H9 (cell line): ENCODE results near the gene MYO18B. TPM values are rescaled to one million over a fixed set of nuclear protein-coding genes. Genes with fewer than 3 reads are reported as not detected.

Experiments used
- DNase-seq: peaks from one replicate; pipeline ENCODE4 v3.0.0-alpha.2; 2017
- H2AFZ ChIP-seq: one replicate; pipeline ENCODE4 v1.6.1; 2013; ENCODE audit warnings: mild to moderate bottlenecking, low read length, control low read depth, moderate library complexity
- H2AK5ac ChIP-seq: 2 replicates; pipeline ENCODE4 v1.6.1; 2013; ENCODE audit warnings: low read length, control low read depth, mixed read lengths; ENCODE audit not compliant: insufficient read length
- H2BK120ac ChIP-seq: one replicate; pipeline ENCODE4 v1.6.1; 2013; ENCODE audit warnings: low read depth, mild to moderate bottlenecking, low read length, control low read depth, inconsistent platforms; ENCODE audit not compliant: poor library complexity, severe bottlenecking
- H2BK12ac ChIP-seq: 2 replicates; pipeline ENCODE4 v1.6.1; 2013; ENCODE audit warnings: low read length, control low read depth, mixed read lengths, low read depth; ENCODE audit not compliant: insufficient read length
- H2BK15ac ChIP-seq: 2 replicates; pipeline ENCODE4 v1.6.1; 2013; ENCODE audit warnings: low read depth, low read length, control low read depth
- H2BK20ac ChIP-seq: one replicate; pipeline ENCODE4 v1.6.1; 2013; ENCODE audit warnings: low read depth, mild to moderate bottlenecking, low read length, control low read depth, inconsistent platforms; ENCODE audit not compliant: poor library complexity, severe bottlenecking
- H2BK5ac ChIP-seq: 2 replicates; pipeline ENCODE4 v1.6.1; 2013; ENCODE audit warnings: low read length, control low read depth, mixed read lengths; ENCODE audit not compliant: insufficient read length
- H3K14ac ChIP-seq: 2 replicates; pipeline ENCODE4 v1.6.1; 2013; ENCODE audit warnings: low read length, control low read depth; ENCODE audit not compliant: insufficient read depth
- H3K18ac ChIP-seq: 2 replicates; pipeline ENCODE4 v1.6.1; 2013; ENCODE audit warnings: low read depth, mild to moderate bottlenecking, mixed read lengths, low read length, control low read depth; ENCODE audit not compliant: insufficient read length
- H3K23ac ChIP-seq: 2 replicates; pipeline ENCODE4 v1.6.1; 2013; ENCODE audit warnings: low read length, control low read depth, mixed read lengths, low read depth; ENCODE audit not compliant: insufficient read length
- H3K23me2 ChIP-seq: 2 replicates; pipeline ENCODE4 v1.6.1; 2013; ENCODE audit warnings: low read depth, mild to moderate bottlenecking, mixed read lengths, low read length, control low read depth; ENCODE audit not compliant: insufficient read length, poor library complexity, severe bottlenecking
- H3K27ac ChIP-seq: 2 replicates; pipeline ENCODE4 v1.5.1; 2013; ENCODE audit warnings: low read length, control low read depth, mixed read lengths, low read depth; ENCODE audit not compliant: insufficient read length
- H3K27me3 ChIP-seq: 2 replicates; pipeline ENCODE4 v1.6.1; 2013; ENCODE audit warnings: low read length, control low read depth, inconsistent platforms; ENCODE audit not compliant: insufficient read depth
- H3K4ac ChIP-seq: 2 replicates; pipeline ENCODE4 v1.6.1; 2013; ENCODE audit warnings: low read depth, mild to moderate bottlenecking, control low read depth, inconsistent platforms, low read length, moderate library complexity
- H3K4me1 ChIP-seq: 2 replicates; pipeline ENCODE4 v1.6.1; 2013; ENCODE audit warnings: low read length, control low read depth, inconsistent platforms; ENCODE audit not compliant: insufficient read depth
- H3K4me2 ChIP-seq: 2 replicates; pipeline ENCODE4 v1.6.1; 2013; ENCODE audit warnings: low read length, control low read depth, mixed read lengths; ENCODE audit not compliant: insufficient read length, insufficient read depth
- H3K56ac ChIP-seq: 2 replicates; pipeline ENCODE4 v1.6.1; 2013; ENCODE audit warnings: low read depth, mild to moderate bottlenecking, mixed read lengths, low read length, control low read depth; ENCODE audit not compliant: insufficient read length
- H3K79me1 ChIP-seq: 2 replicates; pipeline ENCODE4 v1.6.1; 2013; ENCODE audit warnings: low read depth, mild to moderate bottlenecking, moderate library complexity, low read length, control low read depth, inconsistent platforms; ENCODE audit not compliant: insufficient read depth, poor library complexity, severe bottlenecking
- H3K79me2 ChIP-seq: 2 replicates; pipeline ENCODE4 v1.6.1; 2013; ENCODE audit warnings: low read length, control low read depth, inconsistent platforms; ENCODE audit not compliant: insufficient read depth
- H3K9ac ChIP-seq: 2 replicates; pipeline ENCODE4 v1.6.1; 2013; ENCODE audit warnings: low read length, control low read depth, mixed read lengths; ENCODE audit not compliant: insufficient read length; ENCODE audit errors: extremely low read depth
- H3K9me3 ChIP-seq: one replicate; pipeline ENCODE4 v1.6.1; 2013; ENCODE audit warnings: low read depth, low read length, inconsistent platforms; ENCODE audit not compliant: control insufficient read depth
- H3T11ph ChIP-seq: one replicate; pipeline ENCODE4 v1.6.1; 2013; ENCODE audit warnings: mild to moderate bottlenecking, low read length, control low read depth, inconsistent platforms
- H4K20me1 ChIP-seq: one replicate; pipeline ENCODE4 v1.6.1; 2013; ENCODE audit not compliant: control insufficient read depth, insufficient read length, insufficient read depth
- H4K5ac ChIP-seq: 2 replicates; pipeline ENCODE4 v1.6.1; 2013; ENCODE audit warnings: low read depth, mild to moderate bottlenecking, mixed read lengths, low read length, control low read depth; ENCODE audit not compliant: insufficient read length
- H4K8ac ChIP-seq: replicated peaks from 2 replicates; pipeline ENCODE4 v1.6.1; 2013; ENCODE audit warnings: low read length, control low read depth, mixed read lengths, low read depth; ENCODE audit not compliant: insufficient read length
- H4K91ac ChIP-seq: 2 replicates; pipeline ENCODE4 v1.6.1; 2013; ENCODE audit warnings: low read depth, mild to moderate bottlenecking, moderate library complexity, mixed read lengths, low read length, control low read depth; ENCODE audit not compliant: insufficient read length
- H3K27ac Mint-ChIP-seq, 3 experiments: 2 replicates in 2 of 3; 3 replicates in 1 of 3; pipeline ENCODE4 v1.8.0; 2020 to 2021; ENCODE audit warnings: mixed read lengths in 3 of 3, mild to moderate bottlenecking in 1 of 3, moderate library complexity in 1 of 3
- H3K27me3 Mint-ChIP-seq: 2 replicates; pipeline ENCODE4 v1.8.0; 2021; ENCODE audit warnings: low read depth, mild to moderate bottlenecking, moderate library complexity, mixed read lengths
- H3K36me3 Mint-ChIP-seq, 3 experiments: 2 replicates in 2 of 3; 3 replicates in 1 of 3; pipeline ENCODE4 v1.8.0; 2020 to 2021; ENCODE audit warnings: low read depth in 3 of 3, mixed read lengths in 3 of 3; ENCODE audit not compliant: insufficient read depth in 1 of 3
- H3K4me1 Mint-ChIP-seq, 2 experiments: 2 replicates each; pipeline ENCODE4 v1.8.0; 2020; ENCODE audit warnings: mixed read lengths in 2 of 2
- H3K4me3 Mint-ChIP-seq, 2 experiments: 2 replicates in 1 of 2; 3 replicates in 1 of 2; pipeline ENCODE4 v1.8.0; 2020 to 2021; ENCODE audit warnings: mild to moderate bottlenecking in 2 of 2, mixed read lengths in 2 of 2, moderate library complexity in 1 of 2
- H3K9me3 Mint-ChIP-seq, 2 experiments: 2 replicates in 1 of 2; 3 replicates in 1 of 2; pipeline ENCODE4 v1.8.0; 2020; ENCODE audit warnings: mild to moderate bottlenecking in 2 of 2, mixed read lengths in 2 of 2, moderate library complexity in 1 of 2
- WGBS: extraction: QIAGEN DNeasy Blood & Tissue Kit; methylation state at CpG from one replicate; pipeline ENCODE4 v1.1.7; 2013; ENCODE audit warnings: missing lambda C conversion rate, low lambda C conversion rate, mixed read lengths; ENCODE audit not compliant: insufficient read length; ENCODE audit errors: extremely low coverage; 5-methylcytosine and 5-hydroxymethylcytosine counted together
- total RNA-seq: library from RNA; stranded (reverse); gene quantifications from 2 replicates; pipeline ENCODE4 v1.2.1, GENCODE V29; 2021
- TF ChIP-seq, protein P1 (sequence below): fragments of 200-600 bp; sonication (generic); conservative IDR thresholded peaks from 3 replicates; pipeline ENCODE4 v1.8.0; 2021; ENCODE audit warnings: antibody characterized with exemption, mild to moderate bottlenecking

The MYO18B gene
- total RNA-seq, 1 experiment from 2014 or later: 0.46 TPM

DNA sequence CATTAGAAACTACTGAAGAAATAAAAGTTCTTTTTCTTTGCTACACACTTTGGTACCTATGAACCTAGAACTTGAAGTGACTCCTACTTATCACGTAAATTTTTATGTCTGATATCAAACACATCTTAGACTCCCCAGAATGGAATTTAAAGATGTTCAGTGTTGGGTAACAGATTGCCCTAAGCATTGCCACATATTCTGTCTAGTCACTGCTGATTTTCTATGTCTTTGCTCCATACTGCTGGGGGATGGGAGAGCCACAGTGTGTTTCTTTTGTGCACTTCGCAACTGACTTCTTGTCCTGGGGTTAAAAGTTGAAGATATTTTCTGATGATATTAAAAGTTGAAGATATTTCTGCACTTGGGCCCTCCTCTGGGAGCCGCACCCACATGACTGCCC is 19.4 kb upstream of the MYO18B start:
- no peak overlapping the region for H3K4ac ChIP-seq
- DNase-seq: no peak
- no peaks in the 10 kb centered on the region for H3K4me1 ChIP-seq
- Mint-ChIP-seq H3K4me3 (no peak overlapping the region), H3K4me1 (peaks cover 5 to 8% of the 10 kb centered on the region in 2 experiments), H3K27ac (no peak overlapping the region), H3K27me3 (no peaks in the 10 kb centered on the region), H3K9me3 (no peaks in the 10 kb centered on the region), H3K36me3 (peaks cover 0 to 5% (median 3%) of the 10 kb centered on the region in 3 experiments; a peak in 4 of 7 replicates)
- H2BK12ac ChIP-seq: no peak overlapping the region
- H2BK20ac ChIP-seq: no peak overlapping the region
- H3K27me3 ChIP-seq: no peaks in the 10 kb centered on the region
- no peak overlapping the region for H2BK15ac ChIP-seq
- no peaks in the 10 kb centered on the region for H3K79me2 ChIP-seq
- H2BK5ac ChIP-seq: no peak overlapping the region
- no peaks in the 10 kb centered on the region for H3K79me1 ChIP-seq
- H3T11ph ChIP-seq: no peak overlapping the region
- TF ChIP-seq, protein P1, sequence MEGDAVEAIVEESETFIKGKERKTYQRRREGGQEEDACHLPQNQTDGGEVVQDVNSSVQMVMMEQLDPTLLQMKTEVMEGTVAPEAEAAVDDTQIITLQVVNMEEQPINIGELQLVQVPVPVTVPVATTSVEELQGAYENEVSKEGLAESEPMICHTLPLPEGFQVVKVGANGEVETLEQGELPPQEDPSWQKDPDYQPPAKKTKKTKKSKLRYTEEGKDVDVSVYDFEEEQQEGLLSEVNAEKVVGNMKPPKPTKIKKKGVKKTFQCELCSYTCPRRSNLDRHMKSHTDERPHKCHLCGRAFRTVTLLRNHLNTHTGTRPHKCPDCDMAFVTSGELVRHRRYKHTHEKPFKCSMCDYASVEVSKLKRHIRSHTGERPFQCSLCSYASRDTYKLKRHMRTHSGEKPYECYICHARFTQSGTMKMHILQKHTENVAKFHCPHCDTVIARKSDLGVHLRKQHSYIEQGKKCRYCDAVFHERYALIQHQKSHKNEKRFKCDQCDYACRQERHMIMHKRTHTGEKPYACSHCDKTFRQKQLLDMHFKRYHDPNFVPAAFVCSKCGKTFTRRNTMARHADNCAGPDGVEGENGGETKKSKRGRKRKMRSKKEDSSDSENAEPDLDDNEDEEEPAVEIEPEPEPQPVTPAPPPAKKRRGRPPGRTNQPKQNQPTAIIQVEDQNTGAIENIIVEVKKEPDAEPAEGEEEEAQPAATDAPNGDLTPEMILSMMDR: no peak
- no peak overlapping the region for H3K9ac ChIP-seq
- H4K5ac ChIP-seq: no peak overlapping the region
- no peak overlapping the region for H3K27ac ChIP-seq
- H4K8ac ChIP-seq: no peak overlapping the region
- no peak overlapping the region for H3K4me2 ChIP-seq
- no peak overlapping the region for H2BK120ac ChIP-seq
- no peaks in the 10 kb centered on the region for H4K20me1 ChIP-seq
- no peak overlapping the region for H3K14ac ChIP-seq
- no peaks in the 10 kb centered on the region for H3K23me2 ChIP-seq
- no peak overlapping the region for H2AK5ac ChIP-seq
- H3K9me3 ChIP-seq: no peaks in the 10 kb centered on the region
- no CpG with 5 or more reads among the region's 3 CpGs for WGBS
- no peak overlapping the region for H4K91ac ChIP-seq
- no peak overlapping the region for H3K23ac ChIP-seq
- H3K56ac ChIP-seq: no peak overlapping the region
- H3K18ac ChIP-seq: no peak overlapping the region
- no peak overlapping the region for H2AFZ ChIP-seq
